OCI-LY7 (cell line): Measurements from ENCODE around the gene FOXJ2.

ENCODE experiments used
- CTCF ChIP-seq: fragments of 200-600 bp; sonication (generic); conservative IDR thresholded peaks from 2 replicates; pipeline ENCODE4 v1.5.1; 2014; ENCODE audit warnings: mild to moderate bottlenecking, antibody characterized with exemption, low read length, moderate library complexity, mixed read lengths
- EZH2phosphoT487 ChIP-seq: fragments of 200-600 bp; sonication (generic); IDR thresholded peaks from 2 replicates; pipeline ENCODE4 v1.6.1; 2018; ENCODE audit warnings: low read depth, borderline replicate concordance, mild to moderate bottlenecking, mixed run types, antibody characterized with exemption, low read length, moderate library complexity, mixed read lengths

GRCh38 chr12:8069582-8069981 is 37.1 kb downstream of the FOXJ2 start:
- no peak for TF ChIP-seq EZH2phosphoT487
- no peak for TF ChIP-seq CTCF
